HG02763 (cell line): ENCODE results near the gene TMEM17.
"Not testable (repeated sequence)": the region's sequence is repeated elsewhere in the genome, so short reads cannot be mapped to it uniquely, and the experiment has no call there.

Source experiments
- ATAC-seq: cut with Tn5 transposase; IDR thresholded peaks from one replicate; pipeline ENCODE4 v1.9.1; 2021; ENCODE audit warnings: mild to moderate bottlenecking, moderate library complexity; ENCODE audit not compliant: unreplicated experiment

The TMEM17 gene, protein sequence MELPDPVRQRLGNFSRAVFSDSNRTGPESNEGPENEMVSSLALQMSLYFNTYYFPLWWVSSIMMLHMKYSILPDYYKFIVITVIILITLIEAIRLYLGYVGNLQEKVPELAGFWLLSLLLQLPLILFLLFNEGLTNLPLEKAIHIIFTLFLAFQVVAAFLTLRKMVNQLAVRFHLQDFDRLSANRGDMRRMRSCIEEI

DNA sequence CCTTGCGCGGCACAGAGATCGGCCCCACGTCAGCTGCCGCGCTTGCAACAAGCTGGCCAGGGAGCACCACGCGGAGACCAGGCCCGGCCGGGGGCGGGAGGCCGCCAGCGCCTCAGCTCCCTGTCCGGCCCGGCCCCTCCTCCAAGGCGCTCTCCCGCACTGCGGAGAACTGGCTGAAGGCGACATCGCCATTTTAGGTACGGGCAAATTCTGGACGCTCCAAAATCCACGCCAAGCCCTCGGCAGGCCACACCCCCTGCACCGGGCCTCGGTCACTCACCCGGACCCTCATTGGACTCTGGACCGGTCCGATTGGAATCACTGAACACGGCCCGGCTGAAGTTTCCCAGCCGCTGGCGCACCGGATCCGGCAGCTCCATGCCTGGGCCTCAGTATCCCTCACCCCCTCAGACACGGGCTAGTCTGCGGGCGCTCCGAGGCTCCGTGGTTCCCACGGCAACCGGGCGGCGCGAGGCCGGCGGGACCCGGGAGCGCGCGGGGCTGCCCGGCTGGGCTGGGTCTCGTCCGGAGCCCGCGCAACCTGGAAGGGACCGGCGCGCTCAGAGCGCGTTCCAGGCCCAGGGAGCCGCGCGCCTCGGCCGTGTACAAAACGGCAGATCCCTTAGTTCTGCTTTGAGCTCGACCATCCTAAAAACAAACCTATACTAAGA lies at the start of gene TMEM17:
TSS of gene TMEM17 (minus strand) at position 446 of the 671 bp plus-strand sequence. CDS start at position 380, 66 bp downstream.
- peak; percentile 82 for ATAC-seq

DNA sequence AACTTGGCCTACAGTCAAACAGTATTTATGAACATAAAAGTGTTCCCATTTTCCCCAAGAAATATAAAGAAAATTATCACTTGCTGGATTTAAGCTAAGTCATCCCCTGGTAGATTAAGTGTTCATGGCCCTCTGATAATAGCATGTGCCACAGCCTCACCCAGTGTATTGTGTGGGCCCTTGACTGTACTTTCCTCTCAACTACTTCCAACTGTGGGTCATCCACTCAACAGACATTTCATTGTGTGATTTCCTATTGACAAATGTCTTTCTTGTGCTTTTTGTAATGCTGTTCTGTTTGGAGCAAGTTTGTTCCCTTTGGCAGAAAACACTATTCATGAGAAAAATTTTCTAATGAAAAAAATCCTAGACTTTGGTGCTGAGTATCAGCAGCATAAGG lies 48.4 kb upstream of the TMEM17 start:
- no peak for ATAC-seq

DNA sequence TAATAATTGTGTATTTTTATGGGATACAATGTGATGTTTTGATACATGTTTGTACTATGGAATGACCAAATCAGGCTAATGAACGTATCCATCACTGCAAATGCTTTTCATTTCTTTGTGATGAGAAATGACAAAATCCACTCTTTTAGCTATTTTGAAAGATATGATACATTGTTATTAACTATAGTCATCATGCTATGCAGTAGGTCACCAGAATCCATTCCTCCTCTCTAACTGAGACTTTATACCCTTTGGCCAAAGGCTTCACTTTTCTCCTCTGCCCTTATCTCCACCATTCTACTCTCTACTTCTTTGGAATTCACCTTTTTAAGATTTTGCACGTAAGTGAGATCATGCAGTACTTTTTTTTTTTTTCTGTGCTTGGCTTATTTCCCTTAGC lies 44.5 kb upstream of the TMEM17 start:
- no peak for ATAC-seq

DNA sequence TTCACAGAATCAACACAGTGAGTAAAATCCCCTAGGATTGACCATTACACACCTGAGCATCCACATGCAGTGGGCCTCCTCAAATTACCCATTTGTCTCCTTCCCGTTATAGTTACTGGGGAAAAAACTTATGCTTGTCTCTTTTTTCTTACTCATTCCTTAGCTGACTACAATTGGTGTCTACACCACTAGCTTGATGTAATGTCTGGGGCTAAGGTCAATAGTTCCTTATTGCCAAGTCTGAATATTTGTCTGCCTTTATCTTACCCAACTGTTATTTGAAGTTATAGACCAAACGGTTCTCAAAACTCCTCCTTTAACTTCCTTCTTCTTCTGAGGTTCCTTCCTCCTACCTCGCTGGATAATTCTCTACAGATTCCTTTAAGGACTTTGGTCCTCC lies 41.9 kb upstream of the TMEM17 start:
- no peak for ATAC-seq

DNA sequence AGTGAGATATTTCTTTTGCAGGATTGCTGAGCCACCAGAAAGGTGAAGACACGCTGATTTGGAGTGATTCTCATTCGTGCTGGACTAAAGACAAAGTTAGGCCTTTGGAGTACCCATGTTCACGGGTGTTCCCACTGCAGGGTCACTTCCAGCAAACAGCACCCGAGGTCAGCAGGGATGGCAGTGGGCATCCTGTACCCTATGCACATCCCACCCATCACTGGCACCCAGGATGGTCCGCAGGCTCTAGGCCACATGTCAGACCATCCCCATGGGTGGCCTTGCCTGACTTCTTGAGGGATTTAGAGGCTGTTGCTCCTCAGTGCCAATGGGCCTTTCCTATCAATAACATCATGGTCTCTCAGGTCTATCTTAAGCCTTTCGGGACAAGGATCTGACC lies 39.3 kb upstream of the TMEM17 start:
- no peak for ATAC-seq

DNA sequence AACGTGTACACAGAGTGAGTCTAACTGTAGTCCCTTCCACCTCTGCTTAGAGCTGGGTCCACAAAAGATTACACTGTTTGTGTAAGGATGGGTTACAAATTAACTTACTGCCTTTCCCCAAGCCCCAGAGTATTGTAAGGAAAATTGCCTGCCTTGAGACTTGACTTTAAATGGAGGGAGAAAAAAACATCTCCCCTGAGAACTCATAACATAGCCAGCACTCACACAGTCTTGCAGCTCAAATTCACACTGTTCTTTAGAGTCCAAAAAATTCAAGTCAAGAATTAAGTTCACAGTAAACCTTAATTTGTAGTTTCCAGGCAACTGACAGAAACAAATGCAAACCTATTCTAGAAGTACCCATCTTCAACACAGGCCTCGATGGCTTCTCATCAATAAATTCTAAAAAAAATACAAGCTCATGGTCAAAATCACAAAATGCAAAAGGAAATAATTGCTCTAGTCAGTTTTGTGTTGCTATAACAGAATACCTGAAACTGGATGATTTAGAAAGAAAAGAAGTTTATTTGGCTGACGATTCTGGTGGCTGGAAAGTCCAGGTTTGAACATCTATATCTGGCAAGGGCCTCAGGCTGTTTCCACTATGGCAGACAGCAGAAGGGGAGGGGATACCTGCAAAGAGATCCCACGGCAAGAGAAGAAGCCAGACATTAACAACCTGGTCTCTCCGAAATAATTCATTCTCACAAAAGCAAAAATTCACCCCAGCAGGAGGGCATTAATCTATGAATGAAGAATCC lies 34.6 kb upstream of the TMEM17 start:
- no peak for ATAC-seq

DNA sequence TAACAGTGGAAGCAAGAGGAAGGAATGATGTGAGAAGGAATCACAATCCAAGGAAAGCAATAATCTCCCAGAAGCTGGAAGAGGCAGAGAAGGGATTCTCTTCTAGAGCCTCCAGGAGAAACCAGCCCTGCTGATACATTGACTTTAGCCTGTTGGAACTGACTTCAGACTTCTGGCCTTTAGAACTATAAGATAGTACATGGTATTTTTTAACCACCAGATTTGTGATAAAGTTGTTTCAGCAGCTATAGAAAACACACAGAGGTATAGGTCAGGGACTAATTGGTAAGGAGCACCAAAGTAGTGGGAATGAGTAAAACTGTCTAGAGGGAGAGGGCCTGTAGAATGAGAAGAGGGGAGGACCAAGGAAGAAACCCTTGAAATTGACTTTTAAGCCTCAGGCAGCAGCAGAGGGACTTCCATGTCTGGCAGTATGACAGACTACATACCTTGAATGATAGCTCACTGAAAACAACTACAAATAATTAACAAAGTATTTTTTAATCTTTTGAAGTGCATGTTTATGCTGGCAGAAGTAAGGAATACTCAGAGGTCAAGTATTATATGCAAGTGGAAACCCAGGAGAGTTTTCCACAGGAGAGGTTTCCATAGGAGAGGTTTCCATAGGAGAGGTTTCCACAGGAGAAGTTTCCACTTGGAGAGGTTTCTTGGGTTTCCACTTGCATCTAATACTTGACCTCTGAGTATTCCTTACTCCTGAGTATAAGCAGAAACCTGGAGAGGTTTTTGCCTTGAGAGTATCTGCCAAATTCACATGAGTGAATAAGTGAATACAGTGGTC lies 33.8 kb upstream of the TMEM17 start:
- ATAC-seq: no peak

DNA sequence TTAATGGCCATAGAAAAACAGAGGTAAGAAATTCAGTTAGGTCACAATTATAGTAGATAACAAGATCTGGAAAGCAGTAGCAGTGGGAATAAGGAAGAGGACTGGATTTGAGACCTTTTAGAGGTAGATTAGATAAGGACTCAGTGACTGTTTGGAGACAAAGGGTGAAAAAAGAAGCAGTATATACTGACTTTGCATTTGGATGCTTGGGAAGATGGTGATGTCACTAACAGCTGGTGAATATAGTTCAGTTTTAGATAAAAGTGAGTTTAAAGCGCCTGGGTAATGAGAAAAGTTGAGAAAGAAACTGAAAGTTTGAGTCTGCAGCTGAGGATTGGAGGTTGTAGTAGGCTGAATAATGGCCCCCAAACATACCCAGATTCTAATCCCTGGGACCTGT lies 32.8 kb upstream of the TMEM17 start:
- ATAC-seq: no peak

DNA sequence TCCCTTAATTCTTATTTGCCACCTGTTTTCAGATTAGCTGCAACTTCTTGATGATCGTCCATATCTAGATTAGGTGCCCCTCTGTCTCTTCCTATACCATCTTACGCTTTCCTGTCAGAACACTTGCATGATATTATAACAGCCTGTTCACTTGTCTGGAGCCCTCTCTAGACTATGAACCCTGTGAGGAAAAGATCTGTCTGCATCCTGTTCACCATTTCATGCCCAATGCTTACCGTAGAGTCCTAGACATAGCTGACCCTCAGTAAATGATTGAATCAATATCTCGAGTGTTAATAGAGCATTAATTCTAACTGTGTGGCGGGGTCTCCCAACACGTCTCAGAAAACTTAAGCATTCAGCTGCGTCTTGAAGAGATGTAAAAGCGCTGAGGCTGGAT lies 31.8 kb upstream of the TMEM17 start:
- ATAC-seq: no peak

DNA sequence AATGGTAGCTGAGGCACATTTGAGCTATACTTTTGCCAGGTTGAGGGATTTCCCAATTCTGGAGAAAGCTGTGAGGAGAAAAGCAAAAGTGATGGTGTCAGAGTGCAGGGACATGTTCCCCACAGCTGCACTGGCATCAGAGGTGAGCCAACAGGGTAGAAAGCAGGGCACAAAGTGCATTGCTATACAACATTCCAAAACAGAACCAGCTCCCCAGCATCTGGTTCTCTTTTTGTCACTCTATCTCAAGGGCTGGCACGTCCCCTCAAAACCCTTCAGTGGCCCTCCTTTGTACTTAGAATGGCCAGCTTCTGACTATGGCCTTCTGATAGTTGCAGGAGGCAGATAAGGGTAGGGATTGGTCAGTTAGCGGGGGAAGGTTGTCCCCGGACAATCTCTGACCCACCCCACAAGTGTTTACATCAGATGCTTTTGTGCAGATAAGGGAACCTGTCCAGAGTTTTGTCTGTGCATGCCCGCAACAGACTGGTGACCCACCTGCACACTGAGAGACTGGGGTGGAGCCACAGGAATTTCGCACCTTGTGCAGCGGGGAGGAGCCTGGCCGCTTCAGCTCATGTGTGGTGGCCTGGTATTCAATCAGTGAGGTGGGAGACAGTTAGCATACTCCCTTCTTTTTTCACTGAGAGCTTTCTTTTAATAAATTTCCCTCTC lies 31.0 kb upstream of the TMEM17 start:
- no peak for ATAC-seq

DNA sequence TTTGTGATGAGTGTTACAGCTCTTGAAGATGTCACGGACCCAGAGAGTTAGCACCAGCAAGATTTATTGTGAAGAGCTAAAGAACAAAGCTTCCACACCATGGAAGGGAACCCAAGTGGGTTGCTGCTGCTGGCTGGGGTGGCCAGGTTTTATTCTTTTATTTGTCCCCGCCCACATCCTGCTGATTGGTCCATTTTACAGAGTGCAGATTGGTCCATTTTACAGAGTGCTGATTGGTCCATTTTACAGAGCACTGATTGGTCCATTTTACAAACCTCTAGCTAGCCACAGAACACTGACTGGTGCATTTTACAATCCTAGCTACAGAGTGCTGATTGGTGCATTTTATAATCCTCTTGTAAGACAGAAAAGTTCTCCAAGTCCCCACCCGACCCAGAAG lies 29.5 kb upstream of the TMEM17 start:
- ATAC-seq: not testable (repeated sequence)

DNA sequence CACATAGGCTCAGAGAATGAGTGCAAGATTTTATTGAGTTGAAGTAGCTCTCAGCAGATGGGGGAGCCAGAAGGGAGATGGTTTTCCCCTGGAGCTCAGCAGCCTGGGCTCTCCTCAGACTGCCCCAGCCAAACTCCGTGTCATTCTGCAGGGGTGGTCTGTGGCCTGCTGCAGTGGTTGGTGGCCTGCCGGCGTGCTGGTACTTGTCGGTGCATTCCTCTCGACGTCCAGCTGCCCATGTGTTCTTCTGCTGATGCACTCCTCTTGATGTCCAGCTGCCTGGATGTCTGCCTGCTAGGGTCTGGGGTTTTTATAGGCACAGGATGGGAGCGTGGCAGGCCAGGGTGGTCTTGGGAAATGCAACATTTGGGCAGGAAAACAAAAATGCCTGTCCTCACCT lies 25.6 kb upstream of the TMEM17 start:
- no peak for ATAC-seq

DNA sequence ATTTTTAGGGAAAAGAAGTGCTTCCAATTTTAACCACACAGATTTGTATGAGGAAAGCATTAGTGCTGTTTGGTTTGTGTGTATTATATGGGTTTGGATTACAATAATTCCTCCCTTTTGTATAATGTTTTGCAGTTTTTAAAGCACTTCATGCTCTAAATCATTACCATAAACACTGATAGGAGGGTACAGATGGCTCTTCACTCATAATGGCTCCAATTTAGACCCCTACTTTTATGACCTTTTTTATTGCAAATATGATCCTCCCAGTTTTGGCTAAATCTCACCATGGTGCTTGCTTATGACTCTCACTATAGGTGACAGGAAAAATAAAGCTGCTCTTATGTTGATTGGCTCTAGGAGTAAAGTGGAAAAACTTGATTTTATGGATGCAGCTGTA lies 23.8 kb upstream of the TMEM17 start:
- ATAC-seq: no peak

DNA sequence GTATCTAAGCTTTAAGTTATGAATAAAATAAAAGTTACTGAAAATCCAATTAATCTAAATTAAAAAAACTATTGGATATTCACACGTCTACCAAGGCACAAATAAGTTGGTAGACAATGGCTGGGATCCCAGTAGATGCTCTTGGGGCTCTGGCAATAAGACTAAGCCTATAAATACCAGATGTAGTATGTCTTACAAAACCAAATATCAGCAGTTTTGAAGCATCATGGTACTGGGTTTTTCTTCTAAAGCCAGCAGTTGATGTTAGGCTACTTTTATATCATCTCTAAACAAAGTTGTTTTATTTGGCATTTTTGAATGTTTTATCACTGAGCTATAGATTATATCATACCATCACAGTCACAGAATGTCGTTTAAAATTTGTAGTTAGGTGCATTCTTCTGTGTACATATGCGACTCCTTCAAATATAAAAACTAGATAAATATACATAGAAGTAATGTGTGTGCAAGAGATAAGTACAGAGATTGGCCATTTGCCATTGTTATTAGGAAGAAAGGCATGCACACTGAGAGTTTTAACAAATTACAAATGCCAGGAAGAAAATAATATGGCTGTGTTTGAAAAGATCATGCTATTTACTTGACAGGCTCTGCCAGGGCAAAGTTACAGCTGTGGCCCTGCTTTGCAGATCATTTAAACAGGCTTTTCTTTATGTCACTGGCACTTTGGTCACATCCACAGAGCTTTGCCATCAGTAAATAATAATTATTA lies 21.6 kb upstream of the TMEM17 start:
- no peak for ATAC-seq

DNA sequence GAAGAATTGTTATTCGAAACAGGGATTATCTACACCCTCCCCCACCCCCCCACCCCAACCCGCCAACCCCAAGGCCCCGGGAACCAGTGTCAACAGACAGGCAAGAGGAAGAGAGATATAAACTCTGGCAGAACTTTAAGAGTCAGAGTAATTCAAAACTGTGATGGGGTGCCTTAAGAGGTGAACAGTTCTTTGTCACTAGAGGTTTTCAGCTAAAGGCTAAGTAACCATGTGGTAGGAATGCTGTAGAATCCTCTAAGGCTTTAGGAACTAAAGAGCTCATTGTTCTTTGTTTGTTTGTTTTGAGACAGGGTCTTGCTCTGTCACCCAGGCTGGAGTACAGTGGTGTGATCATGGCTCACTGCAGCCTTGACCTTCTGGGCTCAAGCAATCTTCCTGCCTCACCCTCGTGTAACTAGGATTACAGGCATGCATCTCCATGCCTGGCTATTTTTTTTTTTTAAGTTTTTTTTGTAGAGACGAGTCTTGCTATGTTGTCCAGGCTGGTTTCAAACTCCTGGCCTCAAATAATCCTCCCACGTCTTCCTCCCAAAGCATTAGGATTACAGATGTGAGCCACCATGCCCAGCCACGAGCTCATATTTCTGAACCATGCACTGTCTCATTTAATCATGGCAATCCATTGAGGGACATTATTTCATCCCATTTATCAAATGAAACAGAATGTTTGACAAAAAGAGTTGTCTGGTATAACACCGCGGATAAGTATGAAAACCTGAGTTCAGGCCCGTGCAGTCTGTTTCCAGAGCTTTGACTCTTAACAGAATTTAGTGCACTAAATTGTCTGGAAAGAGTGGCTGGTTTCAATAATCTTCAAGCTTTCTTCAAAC lies 20.8 kb upstream of the TMEM17 start:
- no peak for ATAC-seq

DNA sequence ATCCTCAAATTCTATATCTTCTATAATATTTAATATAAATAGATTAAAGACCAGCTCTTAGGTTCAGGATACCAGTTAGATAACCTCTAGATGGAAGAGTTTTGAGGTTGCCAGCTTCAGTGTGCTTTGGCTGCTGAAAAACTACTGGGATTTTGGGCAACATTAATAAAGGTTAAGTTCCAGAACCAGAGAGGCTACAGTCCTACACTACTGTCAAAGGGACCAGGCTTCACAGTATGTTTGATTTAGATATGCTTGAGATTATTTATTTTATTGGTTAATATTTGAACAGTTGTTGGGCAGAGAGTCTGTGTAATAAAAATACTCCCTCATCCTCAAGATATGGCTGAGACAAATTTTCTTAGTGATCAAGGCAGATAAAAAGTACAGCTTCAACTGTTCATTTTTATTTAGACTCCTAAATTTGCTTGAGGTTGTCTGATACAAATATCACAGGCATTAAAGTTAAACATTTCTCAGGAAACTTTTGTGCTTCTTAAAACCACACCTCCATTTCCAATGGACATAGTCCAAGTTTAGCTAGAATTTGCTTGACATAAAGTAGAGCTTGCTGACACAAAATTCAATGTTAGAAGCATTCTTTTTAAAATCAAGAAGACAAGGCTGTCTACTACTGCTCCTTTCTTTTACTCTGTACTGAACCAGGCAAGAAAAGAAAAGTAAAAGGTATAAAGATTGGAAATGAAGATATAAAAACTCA lies 19.7 kb upstream of the TMEM17 start:
- no peak for ATAC-seq

DNA sequence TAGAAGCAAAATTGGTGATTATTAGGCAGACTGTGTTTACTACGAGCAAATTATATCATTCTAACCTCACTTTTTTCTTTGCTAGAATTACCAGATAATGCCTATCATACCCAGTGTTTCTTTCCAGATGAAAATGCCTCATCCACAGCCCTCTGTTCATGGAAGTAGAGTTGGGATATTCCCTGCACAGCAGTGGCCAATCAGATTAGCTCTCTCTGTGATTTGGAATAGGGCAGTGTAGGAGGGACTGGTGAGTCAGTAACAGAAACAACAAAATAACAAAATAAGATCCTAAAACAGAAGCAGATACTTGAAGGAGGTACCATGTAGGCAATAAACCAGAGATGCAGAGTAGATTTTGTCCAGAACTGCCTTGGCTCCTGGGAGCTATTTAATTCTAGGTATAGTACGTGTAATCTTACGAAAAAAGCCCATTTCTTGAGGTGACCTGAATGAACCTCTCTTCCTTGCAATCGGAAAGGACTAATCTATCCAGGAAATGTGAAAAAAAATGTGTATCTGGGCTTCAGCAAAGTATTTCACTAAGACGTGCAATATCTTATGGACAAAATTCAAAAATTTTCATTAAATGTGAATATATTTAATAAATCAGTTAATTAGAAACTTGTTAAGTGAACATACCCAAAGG lies 18.4 kb upstream of the TMEM17 start:
- ATAC-seq: no peak

DNA sequence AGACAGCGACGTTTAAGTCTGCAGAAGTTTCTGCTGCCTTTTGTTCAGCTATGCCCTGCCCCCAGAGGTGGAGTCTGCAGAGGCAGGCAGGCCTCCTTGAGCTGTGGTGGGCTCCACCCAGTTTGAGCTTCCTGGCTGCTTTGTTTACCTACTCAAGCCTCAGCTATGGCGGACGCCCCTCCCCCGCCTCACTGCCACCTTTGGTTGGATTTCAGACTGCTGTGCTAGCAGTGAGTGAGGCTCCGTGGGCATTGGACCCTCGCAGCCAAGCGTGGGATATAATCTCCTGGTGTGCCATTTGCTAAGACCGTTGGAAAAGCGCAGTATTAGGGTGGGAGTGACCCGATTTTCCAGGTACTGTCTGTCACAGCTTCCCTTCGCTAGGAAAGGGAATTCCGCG lies 15.1 kb upstream of the TMEM17 start:
- not testable (repeated sequence) for ATAC-seq
